Brain microvascular endothelial cell (primary cell): Measurements from ENCODE around the gene DNTTIP2.

Source experiments
- DNase-seq: peaks from one replicate; pipeline ENCODE4 v3.0.0-alpha.2; 2020
- H3K27ac ChIP-seq: fragments of 250-450 bp; sonication (Bioruptor Pico); 2 replicates; pipeline ENCODE4 v1.5.1; 2020; ENCODE audit warnings: mild to moderate bottlenecking, moderate library complexity
- H3K27me3 ChIP-seq: fragments of 250-450 bp; sonication (Bioruptor Pico); replicated peaks from 2 replicates; pipeline ENCODE4 v1.5.1; 2020; ENCODE audit warnings: mild to moderate bottlenecking
- H3K36me3 ChIP-seq: fragments of 250-450 bp; sonication (Bioruptor Pico); replicated peaks from 2 replicates; pipeline ENCODE4 v1.5.1; 2020; ENCODE audit warnings: mild to moderate bottlenecking
- H3K4me3 ChIP-seq: 2 replicates; pipeline ENCODE4 v1.5.1; 2011; ENCODE audit warnings: low read depth, mild to moderate bottlenecking, control low read depth, low read length, moderate library complexity
- in situ Hi-C: cut with HindIII; loops from 2 replicates; pipeline ENCODE4 v1.10.0; 2017; ENCODE audit warnings: low sequenced_read_pairs, low pct_ligation_motif_present
- TF ChIP-seq, protein P1 (sequence below): IDR thresholded peaks from 2 replicates; pipeline ENCODE4 v1.5.1; 2011; ENCODE audit warnings: low read depth, mild to moderate bottlenecking, moderate library complexity, low read length, control low read depth, inconsistent platforms; ENCODE audit errors: missing control alignments

Gene DNTTIP2

GRCh38 chr1:93846992-93847810 lies 31.8 kb downstream of the DNTTIP2 start:
- peak; percentile 71 for DNase-seq
- in situ Hi-C loops, result no loop called here
- Histone ChIP-seq H3K27me3 (no peaks in the 10 kb centered on the region), H3K4me3 (peak overlapping the region; percentile 87), H3K27ac (peak overlapping the region; percentile 95), H3K36me3 (no peaks in the 10 kb centered on the region)
- TF ChIP-seq, protein P1, sequence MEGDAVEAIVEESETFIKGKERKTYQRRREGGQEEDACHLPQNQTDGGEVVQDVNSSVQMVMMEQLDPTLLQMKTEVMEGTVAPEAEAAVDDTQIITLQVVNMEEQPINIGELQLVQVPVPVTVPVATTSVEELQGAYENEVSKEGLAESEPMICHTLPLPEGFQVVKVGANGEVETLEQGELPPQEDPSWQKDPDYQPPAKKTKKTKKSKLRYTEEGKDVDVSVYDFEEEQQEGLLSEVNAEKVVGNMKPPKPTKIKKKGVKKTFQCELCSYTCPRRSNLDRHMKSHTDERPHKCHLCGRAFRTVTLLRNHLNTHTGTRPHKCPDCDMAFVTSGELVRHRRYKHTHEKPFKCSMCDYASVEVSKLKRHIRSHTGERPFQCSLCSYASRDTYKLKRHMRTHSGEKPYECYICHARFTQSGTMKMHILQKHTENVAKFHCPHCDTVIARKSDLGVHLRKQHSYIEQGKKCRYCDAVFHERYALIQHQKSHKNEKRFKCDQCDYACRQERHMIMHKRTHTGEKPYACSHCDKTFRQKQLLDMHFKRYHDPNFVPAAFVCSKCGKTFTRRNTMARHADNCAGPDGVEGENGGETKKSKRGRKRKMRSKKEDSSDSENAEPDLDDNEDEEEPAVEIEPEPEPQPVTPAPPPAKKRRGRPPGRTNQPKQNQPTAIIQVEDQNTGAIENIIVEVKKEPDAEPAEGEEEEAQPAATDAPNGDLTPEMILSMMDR, result no peak

DNA sequence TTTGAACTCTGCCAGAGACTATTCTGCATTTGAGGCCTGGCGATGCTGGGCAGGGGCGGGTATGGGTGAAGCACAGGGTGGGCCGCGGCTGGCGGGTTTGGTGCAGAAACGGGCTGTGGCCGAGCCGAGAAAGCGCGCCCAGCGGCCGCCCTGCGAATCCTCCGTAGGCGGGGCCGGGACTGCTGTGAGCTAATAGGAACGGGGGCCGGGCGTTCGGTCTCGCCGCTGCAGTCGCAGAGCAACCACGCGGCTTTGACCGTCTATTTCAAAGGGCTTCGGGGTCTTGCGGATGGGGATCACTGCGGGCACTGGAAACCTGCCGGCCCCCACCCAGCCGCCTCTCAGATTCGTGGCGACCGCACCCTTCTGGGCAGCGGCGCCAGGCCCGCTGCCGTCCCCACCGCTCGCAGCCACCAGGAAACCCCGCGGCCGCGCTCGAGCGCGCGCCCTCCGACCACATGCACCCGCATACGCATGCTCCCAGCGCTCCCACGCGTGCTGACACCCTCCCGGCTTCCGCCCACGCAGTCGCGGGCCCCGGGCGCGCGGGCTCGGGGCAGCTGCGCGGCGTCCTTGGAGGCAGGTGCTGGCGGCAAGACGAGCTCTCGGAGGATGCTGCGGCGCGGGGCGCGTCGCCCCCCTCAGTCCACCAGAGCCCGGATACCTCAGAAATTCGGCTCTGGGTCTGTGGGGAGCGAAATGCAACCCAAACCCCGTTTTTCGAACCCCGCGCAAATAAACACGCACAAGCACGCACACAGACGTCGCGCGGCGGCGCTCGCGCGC lies 32.6 kb downstream of the DNTTIP2 start:
- DNase-seq, result peak; percentile 79
- Histone ChIP-seq H3K27ac (peak overlapping the region; percentile 95), H3K27me3 (no peaks in the 10 kb centered on the region), H3K36me3 (no peaks in the 10 kb centered on the region), H3K4me3 (peak overlapping the region; percentile 87)
- in situ Hi-C loops, result no loop called here
- TF ChIP-seq, protein P1, result peak; percentile 46

- H3K27me3 ChIP-seq, result no peaks in the 10 kb centered on the region
- TF ChIP-seq, protein P1, result no peak
- peak overlapping the region; percentile 95 for H3K27ac ChIP-seq
- peak; percentile 92 for DNase-seq
- H3K36me3 ChIP-seq, result no peaks in the 10 kb centered on the region
- in situ Hi-C loops, result no loop called here
- peak overlapping the region; percentile 87 for H3K4me3 ChIP-seq
Measured at GRCh38 chr1:93845538-93846205, 33.3 kb downstream of the DNTTIP2 start.

DNA sequence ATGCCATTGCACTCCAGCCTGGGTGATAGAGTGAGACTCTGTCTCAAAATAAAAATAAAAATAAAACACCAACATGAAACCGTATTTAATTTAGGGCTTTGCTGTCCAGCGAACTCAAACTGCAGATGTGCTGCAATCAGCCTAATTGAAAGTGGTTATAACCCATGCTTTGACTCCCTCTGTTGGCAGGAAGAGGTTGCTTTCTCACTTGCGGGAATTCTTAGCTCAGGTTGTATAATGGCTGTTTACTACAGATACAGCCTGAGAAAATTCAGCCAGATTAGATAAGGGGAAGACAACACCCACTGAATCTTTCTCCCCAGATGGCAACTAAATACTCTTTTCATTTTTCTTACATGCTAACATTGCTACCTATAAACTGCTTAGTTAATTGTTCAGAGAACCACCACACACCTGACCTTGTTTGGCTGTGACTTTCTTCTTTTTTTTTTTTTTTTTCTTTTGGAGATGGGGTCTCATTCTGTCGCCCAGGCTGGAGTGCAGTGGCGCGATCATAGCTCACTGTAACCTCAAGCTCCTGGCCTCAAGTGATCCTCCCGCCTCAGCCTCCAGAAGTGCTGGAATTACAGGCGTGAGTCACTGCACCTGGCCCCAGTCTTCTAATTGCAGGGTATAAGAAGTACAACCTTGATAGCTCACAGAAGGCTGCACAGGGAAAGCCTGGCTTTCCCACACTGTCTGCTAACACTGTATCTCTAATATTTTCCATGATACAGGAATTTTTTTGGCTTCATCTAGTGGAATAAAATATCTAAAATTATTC lies 34.6 kb downstream of the DNTTIP2 start:
- Histone ChIP-seq H3K27me3 (no peaks in the 10 kb centered on the region), H3K36me3 (no peaks in the 10 kb centered on the region), H3K27ac (peak overlapping the region; percentile 95), H3K4me3 (no peak overlapping the region)
- TF ChIP-seq, protein P1, result peak; percentile 87
- peak; percentile 76 for DNase-seq
- in situ Hi-C loops, result no loop called here

GRCh38 chr1:93842750-93843500 lies 36.1 kb downstream of the DNTTIP2 start:
- in situ Hi-C loops, result no loop called here
- H3K36me3 ChIP-seq, result no peaks in the 10 kb centered on the region
- H3K27ac ChIP-seq, result no peak overlapping the region
- TF ChIP-seq, protein P1, result no peak
- DNase-seq, result no peak
- no peak overlapping the region for H3K4me3 ChIP-seq
- no peaks in the 10 kb centered on the region for H3K27me3 ChIP-seq
